Measurements from ENCODE around the gene ADAM19.

DNA sequence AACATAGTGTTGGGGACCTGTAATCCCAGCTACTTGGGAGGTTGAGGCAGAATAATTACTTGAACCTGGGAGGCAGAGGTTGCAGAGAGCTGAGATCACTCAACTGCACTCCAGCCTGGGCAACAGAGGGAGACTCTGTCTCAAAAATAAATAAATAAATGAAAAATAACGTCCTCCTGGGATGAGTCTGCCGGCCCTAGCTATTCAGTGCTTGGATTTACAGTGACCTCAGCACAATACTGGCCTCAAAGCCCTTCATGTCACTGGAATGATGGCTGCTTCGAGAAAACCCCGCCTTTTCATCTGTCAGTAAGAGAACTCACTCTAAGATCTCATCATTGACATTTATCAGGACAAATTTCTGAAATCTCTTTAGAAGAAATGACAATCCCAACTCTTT is 41.2 kb upstream of the ADAM19 start:
- TF ChIP-seq, protein P1, sequence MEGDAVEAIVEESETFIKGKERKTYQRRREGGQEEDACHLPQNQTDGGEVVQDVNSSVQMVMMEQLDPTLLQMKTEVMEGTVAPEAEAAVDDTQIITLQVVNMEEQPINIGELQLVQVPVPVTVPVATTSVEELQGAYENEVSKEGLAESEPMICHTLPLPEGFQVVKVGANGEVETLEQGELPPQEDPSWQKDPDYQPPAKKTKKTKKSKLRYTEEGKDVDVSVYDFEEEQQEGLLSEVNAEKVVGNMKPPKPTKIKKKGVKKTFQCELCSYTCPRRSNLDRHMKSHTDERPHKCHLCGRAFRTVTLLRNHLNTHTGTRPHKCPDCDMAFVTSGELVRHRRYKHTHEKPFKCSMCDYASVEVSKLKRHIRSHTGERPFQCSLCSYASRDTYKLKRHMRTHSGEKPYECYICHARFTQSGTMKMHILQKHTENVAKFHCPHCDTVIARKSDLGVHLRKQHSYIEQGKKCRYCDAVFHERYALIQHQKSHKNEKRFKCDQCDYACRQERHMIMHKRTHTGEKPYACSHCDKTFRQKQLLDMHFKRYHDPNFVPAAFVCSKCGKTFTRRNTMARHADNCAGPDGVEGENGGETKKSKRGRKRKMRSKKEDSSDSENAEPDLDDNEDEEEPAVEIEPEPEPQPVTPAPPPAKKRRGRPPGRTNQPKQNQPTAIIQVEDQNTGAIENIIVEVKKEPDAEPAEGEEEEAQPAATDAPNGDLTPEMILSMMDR (IDR thresholded peaks at IDR 0.05): no peak
- TF ChIP-seq POLR2A (IDR thresholded peaks at IDR 0.05): no peak
